Measurements from ENCODE around the gene KCNQ1.

The KCNQ1 gene

GRCh38 chr11:2609345-2609744 is 164.5 kb downstream of the KCNQ1 start:
- ATAC-seq: no peak
- TF ChIP-seq ZNF565 (CRISPR knock-in tag; conservative IDR thresholded peaks at IDR 0.05; ENCODE audit: low read depth) (no peak), BACH2 (CRISPR knock-in tag; IDR thresholded peaks at IDR 0.05; ENCODE audit: borderline replicate concordance) (no peak), CREB5 (CRISPR knock-in tag; IDR thresholded peaks at IDR 0.05; ENCODE audit: low read depth) (no peak), PATZ1 (CRISPR knock-in tag; IDR thresholded peaks at IDR 0.05; ENCODE audit: borderline replicate concordance) (no peak), SNAI2 (CRISPR knock-in tag; IDR thresholded peaks at IDR 0.05) (no peak), PPARA (CRISPR knock-in tag; IDR thresholded peaks at IDR 0.05; ENCODE audit: borderline replicate concordance) (no peak), CSDC2 (CRISPR knock-in tag; IDR thresholded peaks at IDR 0.05) (no peak), GLIS3 (CRISPR knock-in tag; IDR thresholded peaks at IDR 0.05) (no peak), ISL1 (CRISPR knock-in tag; IDR thresholded peaks at IDR 0.05) (no peak)

GRCh38 chr11:2612884-2613571 is 168.2 kb downstream of the KCNQ1 start:
- no peak for TF ChIP-seq ZNF565 (CRISPR knock-in tag; conservative IDR thresholded peaks at IDR 0.05; ENCODE audit: low read depth)
- TF ChIP-seq SNAI2 (CRISPR knock-in tag; IDR thresholded peaks at IDR 0.05): no peak
- TF ChIP-seq ISL1 (CRISPR knock-in tag; IDR thresholded peaks at IDR 0.05): no peak
- TF ChIP-seq CSDC2 (CRISPR knock-in tag; IDR thresholded peaks at IDR 0.05): no peak
- no peak for TF ChIP-seq ESRRG (CRISPR knock-in tag; IDR thresholded peaks at IDR 0.05)
- ATAC-seq: no peak

- TF ChIP-seq ZNF70 (CRISPR knock-in tag; IDR thresholded peaks at IDR 0.05) (no peak), ESRRG (CRISPR knock-in tag; IDR thresholded peaks at IDR 0.05) (no peak), ZC3H10 (CRISPR knock-in tag; IDR thresholded peaks at IDR 0.05) (no peak), ZFP30 (CRISPR knock-in tag; IDR thresholded peaks at IDR 0.05) (no peak), TSHZ2 (CRISPR knock-in tag; IDR thresholded peaks at IDR 0.05) (no peak), POU6F1 (CRISPR knock-in tag; IDR thresholded peaks at IDR 0.05; ENCODE audit: borderline replicate concordance, low read depth) (no peak)
- ATAC-seq: no peak
Observed at GRCh38 chr11:2621894-2622293, 177.1 kb downstream of the KCNQ1 start.

- TF ChIP-seq ISL1 (CRISPR knock-in tag; IDR thresholded peaks at IDR 0.05) (no peak), TOX (CRISPR knock-in tag; IDR thresholded peaks at IDR 0.05; ENCODE audit: borderline replicate concordance) (no peak), ZFP3 (CRISPR knock-in tag; IDR thresholded peaks at IDR 0.05) (no peak), TSHZ2 (CRISPR knock-in tag; IDR thresholded peaks at IDR 0.05) (no peak), ZNF8 (CRISPR knock-in tag; IDR thresholded peaks at IDR 0.05) (no peak), ESRRG (CRISPR knock-in tag; IDR thresholded peaks at IDR 0.05) (no peak), SNAI2 (CRISPR knock-in tag; IDR thresholded peaks at IDR 0.05) (no peak), RARB (CRISPR knock-in tag; IDR thresholded peaks at IDR 0.05) (no peak)
- no peak for ATAC-seq
Observed at GRCh38 chr11:2625183-2625582, 180.4 kb downstream of the KCNQ1 start.

Measured in SK-N-SH treated with all-trans-retinoic acid at 6 μM for 48 hours (cell line).